Coronary artery (tissue), 2 donors: Measurements from ENCODE around the gene CACNA1C.

ENCODE experiments used
- DNase-seq: peaks from one replicate; pipeline ENCODE4 v3.0.0-alpha.2; 2017; ENCODE audit warnings: low spot score
- H3K27ac ChIP-seq, 2 donors: fragments of 200-600 bp; sonication (generic); one replicate each; pipeline ENCODE4 v1.5.1; 2016 to 2019
- H3K4me3 ChIP-seq: fragments of 200-600 bp; sonication (generic); 2 replicates; pipeline ENCODE4 v1.5.1; 2016; ENCODE audit warnings: mild to moderate bottlenecking, moderate library complexity
- TF ChIP-seq, protein P1 (sequence below): fragments of 200-600 bp; sonication (generic); IDR thresholded peaks from one replicate; pipeline ENCODE4 v1.5.1; 2019; ENCODE audit warnings: antibody characterized with exemption

Gene CACNA1C

DNA sequence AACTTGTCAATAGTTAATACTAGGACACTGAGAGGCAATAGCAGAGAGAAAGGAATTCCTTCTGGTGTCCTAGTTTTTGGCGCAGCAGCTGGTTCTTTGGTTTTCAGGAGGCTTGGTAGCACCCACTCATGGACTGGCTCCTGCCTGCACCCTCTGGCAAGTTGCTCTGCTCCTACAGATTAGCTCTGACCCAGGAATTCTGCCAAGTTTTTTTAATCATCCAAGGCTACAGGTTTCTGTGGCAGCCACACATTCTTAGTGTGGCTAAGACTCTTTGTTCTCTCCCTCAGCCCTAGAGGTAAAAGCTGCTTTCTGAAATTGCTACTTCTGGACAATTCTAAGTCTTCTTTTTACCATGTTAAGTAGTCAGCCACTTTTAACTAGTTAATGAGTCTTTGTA, 670.0 kb downstream of the CACNA1C start:
- no peak overlapping the region for H3K27ac ChIP-seq
- no peak for DNase-seq
- H3K4me3 ChIP-seq: no peak overlapping the region
- TF ChIP-seq, protein P1, sequence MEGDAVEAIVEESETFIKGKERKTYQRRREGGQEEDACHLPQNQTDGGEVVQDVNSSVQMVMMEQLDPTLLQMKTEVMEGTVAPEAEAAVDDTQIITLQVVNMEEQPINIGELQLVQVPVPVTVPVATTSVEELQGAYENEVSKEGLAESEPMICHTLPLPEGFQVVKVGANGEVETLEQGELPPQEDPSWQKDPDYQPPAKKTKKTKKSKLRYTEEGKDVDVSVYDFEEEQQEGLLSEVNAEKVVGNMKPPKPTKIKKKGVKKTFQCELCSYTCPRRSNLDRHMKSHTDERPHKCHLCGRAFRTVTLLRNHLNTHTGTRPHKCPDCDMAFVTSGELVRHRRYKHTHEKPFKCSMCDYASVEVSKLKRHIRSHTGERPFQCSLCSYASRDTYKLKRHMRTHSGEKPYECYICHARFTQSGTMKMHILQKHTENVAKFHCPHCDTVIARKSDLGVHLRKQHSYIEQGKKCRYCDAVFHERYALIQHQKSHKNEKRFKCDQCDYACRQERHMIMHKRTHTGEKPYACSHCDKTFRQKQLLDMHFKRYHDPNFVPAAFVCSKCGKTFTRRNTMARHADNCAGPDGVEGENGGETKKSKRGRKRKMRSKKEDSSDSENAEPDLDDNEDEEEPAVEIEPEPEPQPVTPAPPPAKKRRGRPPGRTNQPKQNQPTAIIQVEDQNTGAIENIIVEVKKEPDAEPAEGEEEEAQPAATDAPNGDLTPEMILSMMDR: no peak

DNA sequence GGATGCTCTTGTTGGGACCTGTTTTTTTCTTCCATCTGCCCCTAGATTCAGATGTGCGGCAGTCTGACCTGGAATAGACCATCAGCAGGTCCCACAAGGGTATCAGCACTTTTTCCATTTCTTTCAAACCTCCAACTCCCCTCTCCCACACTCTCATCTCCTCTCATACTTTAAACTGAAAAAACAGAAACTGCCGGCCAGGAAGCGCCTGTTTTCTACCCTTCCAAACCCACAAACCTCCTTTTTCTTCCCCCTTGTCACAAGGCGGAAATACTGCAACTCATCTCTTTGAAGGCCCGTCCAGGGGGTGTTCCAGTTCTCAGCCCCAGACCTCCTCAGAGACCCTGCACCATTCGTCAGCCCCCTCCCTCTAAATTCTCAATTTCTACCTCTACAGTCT, 679.5 kb downstream of the CACNA1C start:
- H3K27ac ChIP-seq: no peak overlapping the region
- H3K4me3 ChIP-seq: no peak overlapping the region
- DNase-seq: no peak
- TF ChIP-seq, protein P1: no peak

DNA sequence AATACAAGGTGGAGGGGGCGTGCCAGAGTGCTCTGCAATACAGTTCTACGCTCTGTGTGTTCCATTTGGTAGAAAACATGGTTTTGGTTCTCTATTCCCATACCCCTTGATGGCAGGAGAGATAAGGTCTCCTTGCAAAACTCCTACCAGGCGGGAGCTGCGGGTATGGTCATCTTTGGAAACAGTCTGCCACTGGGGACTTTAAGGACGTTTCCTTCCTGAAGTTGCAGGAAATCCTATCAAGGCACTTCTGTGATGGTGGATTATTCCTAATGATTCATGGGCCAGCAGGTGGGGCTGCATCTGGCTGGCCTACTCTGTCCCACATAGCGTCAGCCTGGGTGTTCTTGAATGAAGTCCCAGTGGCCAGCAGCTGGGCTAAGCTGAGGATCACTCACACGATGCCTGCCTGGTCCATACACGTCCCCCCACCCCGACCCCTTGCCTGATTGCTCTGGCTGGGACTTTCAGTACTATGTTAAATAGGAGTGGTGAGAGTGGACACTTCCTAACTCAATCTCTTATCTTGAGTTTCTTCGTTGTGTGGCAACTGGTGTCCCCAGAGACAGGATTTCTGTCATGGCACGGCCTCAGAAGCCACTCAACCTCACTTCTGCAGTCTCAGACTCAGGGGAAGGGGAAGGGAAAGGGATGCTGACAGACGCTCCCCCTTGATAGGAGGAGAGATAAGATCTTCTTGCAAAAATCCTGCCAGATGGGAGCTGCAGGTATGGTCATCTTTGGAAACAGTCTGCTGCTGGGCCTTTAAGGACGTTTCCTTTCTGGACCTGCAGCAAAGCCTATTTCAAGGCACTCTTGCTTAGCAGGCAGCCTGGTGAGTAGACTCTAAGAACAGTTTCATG, 680.9 kb downstream of the CACNA1C start:
- Histone ChIP-seq H3K4me3 (no peak overlapping the region), H3K27ac (no peak overlapping the region)
- TF ChIP-seq, protein P1: no peak
- no peak for DNase-seq

DNA sequence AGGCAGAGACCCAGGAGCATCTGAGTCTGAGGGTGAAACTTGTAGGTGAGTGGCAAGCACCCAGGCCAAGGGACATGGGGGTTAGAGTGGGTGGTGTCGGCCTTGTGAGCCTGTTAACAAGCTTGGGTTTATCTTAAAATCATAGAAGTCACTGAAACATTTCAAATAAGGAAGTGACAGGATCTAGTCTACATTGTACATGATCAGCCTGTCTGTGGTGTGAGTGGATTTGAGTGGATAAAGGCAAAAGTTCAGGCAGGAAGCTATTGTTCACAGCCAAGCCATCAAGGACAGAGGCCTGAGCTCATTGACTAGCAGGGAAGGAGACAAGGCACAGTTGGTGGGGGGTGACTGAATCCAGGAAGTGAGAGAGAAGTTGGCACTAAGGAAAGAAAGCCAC, 682.6 kb downstream of the CACNA1C start:
- Histone ChIP-seq H3K4me3 (no peak overlapping the region), H3K27ac (no peak overlapping the region)
- no peak for DNase-seq
- TF ChIP-seq, protein P1: no peak

DNA sequence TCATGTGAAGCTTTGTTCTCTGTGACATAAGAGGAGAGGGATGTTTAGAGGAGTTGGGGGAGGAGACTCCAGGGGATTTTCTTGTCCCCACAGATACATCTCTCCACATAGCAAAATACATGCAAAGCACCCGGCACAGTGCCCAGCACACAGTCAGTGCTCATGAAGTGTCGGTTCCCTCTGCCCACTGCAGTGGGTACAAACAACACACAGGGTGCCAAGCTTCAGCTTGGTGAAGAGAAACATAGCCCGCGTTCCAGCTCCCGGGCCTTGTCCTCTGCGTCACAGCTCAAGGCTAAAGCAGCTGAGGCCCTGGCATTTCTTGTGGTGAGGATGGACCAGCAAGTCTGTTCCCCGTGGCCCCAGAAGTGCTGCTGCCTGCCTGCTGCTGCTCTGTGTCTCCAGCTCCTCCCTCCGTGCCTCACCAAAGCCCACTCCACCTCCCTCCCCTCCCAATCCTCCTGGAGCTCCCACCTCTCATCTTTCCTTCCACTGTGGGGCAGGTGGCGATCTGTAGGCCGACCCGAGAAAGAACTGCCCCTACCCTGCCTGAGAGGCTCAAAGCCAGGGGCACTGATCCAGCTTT, 685.0 kb downstream of the CACNA1C start:
- Histone ChIP-seq H3K4me3 (no peak overlapping the region), H3K27ac (no peak overlapping the region)
- TF ChIP-seq, protein P1: no peak
- no peak for DNase-seq

DNA sequence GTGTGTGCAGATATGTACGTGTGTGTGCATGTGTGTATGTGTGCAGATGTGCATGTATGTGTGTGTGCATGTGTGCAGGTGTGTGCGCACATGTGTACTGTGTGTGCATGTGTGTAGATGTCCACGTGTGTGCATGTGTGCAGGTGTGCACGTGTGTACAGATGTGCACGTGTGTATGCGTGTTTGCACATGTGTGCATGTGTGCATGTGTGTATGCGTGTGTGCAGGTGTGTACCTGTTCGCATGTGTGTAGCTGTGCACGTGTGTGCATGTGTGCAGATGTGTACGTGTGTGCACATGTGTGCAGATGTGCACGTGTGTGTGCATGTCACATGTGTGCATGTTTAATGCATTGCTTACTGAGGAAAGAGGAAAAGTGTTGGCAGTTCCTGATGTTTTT, 686.3 kb downstream of the CACNA1C start:
- TF ChIP-seq, protein P1: no peak
- DNase-seq: no peak

More for the DNA sequence above, 686.3 kb downstream of the CACNA1C start:
- no peak overlapping the region for H3K27ac ChIP-seq
- no peak overlapping the region for H3K4me3 ChIP-seq
